Type B pancreatic cell (in vitro differentiated cells): Measurements from ENCODE around the gene CDKN2A. TPM values are rescaled to one million over a fixed set of nuclear protein-coding genes. Genes with fewer than 3 reads are reported as not detected.

Experiments
- DNase-seq: peaks from one replicate; pipeline ENCODE4 v3.0.0; 2021; ENCODE audit warnings: mixed read lengths; ENCODE audit not compliant: unreplicated experiment; ENCODE audit errors: extremely low spot score
- H3K27ac Mint-ChIP-seq: 2 replicates; pipeline ENCODE4 v1.8.0; 2021; ENCODE audit warnings: mild to moderate bottlenecking, mixed read lengths
- H3K27me3 Mint-ChIP-seq: 2 replicates; pipeline ENCODE4 v1.8.0; 2021; ENCODE audit warnings: mixed read lengths
- H3K36me3 Mint-ChIP-seq: 2 replicates; pipeline ENCODE4 v1.8.0; 2021; ENCODE audit warnings: mixed read lengths
- H3K4me1 Mint-ChIP-seq: one replicate; pipeline ENCODE4 v1.8.0; 2021; ENCODE audit warnings: mixed read lengths; ENCODE audit not compliant: unreplicated experiment
- H3K4me3 Mint-ChIP-seq: 2 replicates; pipeline ENCODE4 v1.8.0; 2021; ENCODE audit warnings: mild to moderate bottlenecking, mixed read lengths
- H3K9me3 Mint-ChIP-seq: 2 replicates; pipeline ENCODE4 v1.8.0; 2021; ENCODE audit warnings: mixed read lengths
- total RNA-seq: library from RNA; stranded (reverse); gene quantifications from 2 replicates; pipeline ENCODE4 v1.2.1, GENCODE V29; 2021; ENCODE audit warnings: low replicate concordance
- TF ChIP-seq, protein P1 (sequence below): fragments of 200-600 bp; sonication (generic); conservative IDR thresholded peaks from 2 replicates; pipeline ENCODE4 v1.5.0; 2021; ENCODE audit warnings: antibody characterized with exemption, mild to moderate bottlenecking

Gene CDKN2A
- total RNA-seq, 1 donor from 2014 or later, result 1.8 TPM

DNA sequence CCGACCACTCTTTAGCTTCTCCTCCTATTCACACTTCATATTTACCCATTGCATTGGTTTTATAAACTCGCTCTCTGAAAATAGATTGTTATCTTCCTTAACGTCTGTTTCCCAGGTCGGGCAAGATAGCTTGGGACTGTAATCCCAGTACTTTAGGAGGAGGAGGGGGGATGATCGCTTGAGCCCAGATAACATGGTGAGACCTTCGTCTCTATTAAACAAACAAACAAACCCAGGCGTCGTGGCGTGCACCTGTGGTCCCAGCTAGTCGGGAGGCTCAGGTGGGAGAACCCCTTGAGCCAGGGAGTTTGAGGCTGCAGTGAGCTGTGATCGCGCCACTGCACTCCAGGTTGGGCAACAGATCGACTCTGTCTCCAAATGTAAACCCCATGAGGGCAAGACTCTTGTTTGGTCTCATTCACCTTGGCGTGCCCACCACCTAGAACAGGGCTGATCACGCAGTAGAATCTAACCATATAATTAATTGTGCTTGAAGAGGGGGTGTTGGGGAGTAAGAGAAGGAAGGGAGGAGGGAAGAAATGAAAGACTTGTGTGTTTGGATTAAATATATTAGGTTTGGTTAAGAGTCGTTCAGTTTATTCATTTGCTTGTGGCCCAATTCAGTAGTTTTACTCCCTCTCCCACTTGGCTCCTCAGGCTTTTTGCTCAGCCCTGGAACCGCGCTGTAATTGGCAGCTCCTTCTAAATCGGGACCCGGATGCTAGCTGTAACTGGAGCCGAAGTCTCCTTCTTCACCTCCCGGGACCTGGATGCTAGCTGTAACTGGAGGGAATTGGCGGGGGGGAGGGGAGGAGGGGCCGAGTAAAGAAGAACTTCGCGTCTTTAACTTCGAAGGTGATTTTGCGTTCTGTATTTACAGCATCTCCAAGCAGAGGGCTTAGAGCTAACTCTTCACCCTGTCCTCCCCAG lies 24.9 kb downstream of the CDKN2A start:
- Mint-ChIP-seq H3K9me3 (no peaks in the 10 kb centered on the region), H3K4me3 (peak overlapping the region; percentile 73), H3K27me3 (peaks cover 99% of the 10 kb centered on the region), H3K4me1 (peaks cover 12% of the 10 kb centered on the region), H3K36me3 (peaks cover 3% of the 10 kb centered on the region), H3K27ac (peak overlapping the region; percentile 22)
- no peak for DNase-seq
- TF ChIP-seq, protein P1, sequence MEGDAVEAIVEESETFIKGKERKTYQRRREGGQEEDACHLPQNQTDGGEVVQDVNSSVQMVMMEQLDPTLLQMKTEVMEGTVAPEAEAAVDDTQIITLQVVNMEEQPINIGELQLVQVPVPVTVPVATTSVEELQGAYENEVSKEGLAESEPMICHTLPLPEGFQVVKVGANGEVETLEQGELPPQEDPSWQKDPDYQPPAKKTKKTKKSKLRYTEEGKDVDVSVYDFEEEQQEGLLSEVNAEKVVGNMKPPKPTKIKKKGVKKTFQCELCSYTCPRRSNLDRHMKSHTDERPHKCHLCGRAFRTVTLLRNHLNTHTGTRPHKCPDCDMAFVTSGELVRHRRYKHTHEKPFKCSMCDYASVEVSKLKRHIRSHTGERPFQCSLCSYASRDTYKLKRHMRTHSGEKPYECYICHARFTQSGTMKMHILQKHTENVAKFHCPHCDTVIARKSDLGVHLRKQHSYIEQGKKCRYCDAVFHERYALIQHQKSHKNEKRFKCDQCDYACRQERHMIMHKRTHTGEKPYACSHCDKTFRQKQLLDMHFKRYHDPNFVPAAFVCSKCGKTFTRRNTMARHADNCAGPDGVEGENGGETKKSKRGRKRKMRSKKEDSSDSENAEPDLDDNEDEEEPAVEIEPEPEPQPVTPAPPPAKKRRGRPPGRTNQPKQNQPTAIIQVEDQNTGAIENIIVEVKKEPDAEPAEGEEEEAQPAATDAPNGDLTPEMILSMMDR, result no peak

DNA sequence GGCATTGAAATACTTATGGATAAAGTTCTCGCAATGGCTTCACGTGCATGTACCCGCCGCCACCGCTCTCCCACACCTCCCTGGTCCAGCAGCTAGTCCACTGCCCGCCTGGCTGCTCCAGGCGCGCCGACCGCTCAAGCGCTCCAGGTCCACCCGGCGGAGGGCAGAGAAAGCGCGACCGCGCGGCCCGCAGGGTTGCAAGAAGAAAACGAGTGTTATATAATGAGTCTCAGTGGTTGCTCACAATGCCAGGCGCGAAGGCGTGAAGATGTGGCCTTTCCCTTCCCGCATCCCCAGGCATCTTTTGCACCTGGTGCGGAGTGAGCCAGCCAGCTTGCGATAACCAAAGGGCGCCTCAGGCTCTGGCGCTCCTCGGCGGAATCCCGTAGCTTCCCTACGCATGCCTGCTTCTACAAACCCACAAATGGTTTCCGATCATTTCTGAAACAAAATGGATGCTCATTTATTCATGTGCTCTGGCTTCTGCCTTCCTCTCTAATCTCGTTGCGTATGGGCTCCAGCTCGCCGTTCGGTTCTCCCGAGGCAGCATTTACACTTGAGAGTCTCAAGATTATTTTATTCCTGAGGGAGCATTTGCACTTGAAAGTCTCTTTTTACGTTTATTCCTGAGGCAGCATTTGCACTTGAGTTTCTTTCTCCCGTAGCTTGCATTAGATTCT lies 25.7 kb downstream of the CDKN2A start:
- peaks cover 10% of the 10 kb centered on the region for H3K4me1 Mint-ChIP-seq
- TF ChIP-seq, protein P1, result no peak
- peak overlapping the region; percentile 22 for H3K27ac Mint-ChIP-seq
- DNase-seq, result no peak
- H3K36me3 Mint-ChIP-seq, result peaks cover 3% of the 10 kb centered on the region
- peak overlapping the region; percentile 73 for H3K4me3 Mint-ChIP-seq
- peaks cover 2% of the 10 kb centered on the region for H3K9me3 Mint-ChIP-seq
- peaks cover 99% of the 10 kb centered on the region for H3K27me3 Mint-ChIP-seq

GRCh38 chr9:21967702-21968101 lies 26.5 kb downstream of the CDKN2A start:
- peaks cover 3% of the 10 kb centered on the region for H3K36me3 Mint-ChIP-seq
- peaks cover 5% of the 10 kb centered on the region for H3K9me3 Mint-ChIP-seq
- no peak overlapping the region for H3K4me3 Mint-ChIP-seq
- no peak for DNase-seq
- H3K27me3 Mint-ChIP-seq, result peaks cover 99% of the 10 kb centered on the region
- TF ChIP-seq, protein P1, result no peak
- H3K4me1 Mint-ChIP-seq, result peaks cover 10% of the 10 kb centered on the region
- no peak overlapping the region for H3K27ac Mint-ChIP-seq

GRCh38 chr9:21967169-21967568 lies 27.0 kb downstream of the CDKN2A start:
- DNase-seq, result no peak
- H3K4me1 Mint-ChIP-seq, result peaks cover 10% of the 10 kb centered on the region
- no peak overlapping the region for H3K4me3 Mint-ChIP-seq
- H3K9me3 Mint-ChIP-seq, result peaks cover 5% of the 10 kb centered on the region
- H3K27me3 Mint-ChIP-seq, result peaks cover 98% of the 10 kb centered on the region
- H3K36me3 Mint-ChIP-seq, result peaks cover 3% of the 10 kb centered on the region
- H3K27ac Mint-ChIP-seq, result no peak overlapping the region
- TF ChIP-seq, protein P1, result no peak

- Mint-ChIP-seq H3K27me3 (peaks cover 98% of the 10 kb centered on the region), H3K9me3 (peaks cover 5% of the 10 kb centered on the region), H3K4me3 (peak overlapping the region; percentile 81), H3K4me1 (peaks cover 9% of the 10 kb centered on the region), H3K27ac (peak overlapping the region; percentile 86), H3K36me3 (peaks cover 3% of the 10 kb centered on the region)
- TF ChIP-seq, protein P1, result no peak
- no peak for DNase-seq
These were observed 27.9 kb downstream of the CDKN2A start for GRCh38 chr9:21966140-21966851.
